CD4-positive, alpha-beta T cell (primary cell): Measurements from ENCODE around the gene DGLUCY. TPM values are rescaled to one million over a fixed set of nuclear protein-coding genes. Genes with fewer than 3 reads are reported as not detected.

Source experiments
- ATAC-seq: fragments of 200-7000 bp; cut with Tn5 transposase; one replicate; pipeline ENCODE4 v1.10.0; 2022; ENCODE audit warnings: mild to moderate bottlenecking; ENCODE audit not compliant: poor library complexity
- CTCF ChIA-PET: fragments of 350-600 bp; sonication (Branson Sonifier 250); formaldehyde crosslinking; loops from one replicate; lab custom pipeline; 2021; ENCODE audit warnings: antibody characterized with exemption, inconsistent platforms; lab: Charles Lee
- POLR2A ChIA-PET: fragments of 350-600 bp; sonication (Branson Sonifier 250); formaldehyde crosslinking; loops from one replicate; lab custom pipeline; 2021; ENCODE audit warnings: antibody characterized with exemption, inconsistent platforms; lab: Charles Lee
- DNase-seq, 14 experiments: peaks; one replicate each; pipeline ENCODE4 v3.0.0-alpha.2; 2013 to 2020; ENCODE audit warnings: mixed read lengths in 2 of 14
- H3K27ac ChIP-seq, 2 donors: one replicate each; pipeline versions ENCODE4 v1.5.1 to v1.7.0; 2013; ENCODE audit warnings: low read length in 2 of 2, low read depth in 1 of 2, mild to moderate bottlenecking in 1 of 2
- H3K27me3 ChIP-seq, 2 experiments: 1 replicate in 1 of 2; 2 replicates in 1 of 2; pipeline versions ENCODE4 v1.6.1 to v1.7.0; 2013; ENCODE audit warnings: low read length in 2 of 2, control low read depth in 1 of 2, mild to moderate bottlenecking in 1 of 2, moderate library complexity in 1 of 2; ENCODE audit not compliant: insufficient read depth in 2 of 2, control insufficient read depth in 1 of 2
- H3K36me3 ChIP-seq: one replicate; pipeline ENCODE4 v1.6.1; 2013; ENCODE audit warnings: low read length, control low read depth; ENCODE audit not compliant: insufficient read depth
- H3K4me1 ChIP-seq: one replicate; pipeline ENCODE4 v1.6.1; 2013; ENCODE audit warnings: low read length, control low read depth; ENCODE audit not compliant: insufficient read depth
- H3K4me3 ChIP-seq: one replicate; pipeline ENCODE4 v1.5.1; 2013; ENCODE audit warnings: mild to moderate bottlenecking, low read length, moderate library complexity
- H3K9me3 ChIP-seq, 2 experiments: 1 replicate in 1 of 2; 2 replicates in 1 of 2; pipeline versions ENCODE4 v1.6.1 to v1.7.0; 2013; ENCODE audit warnings: low read length in 2 of 2, mild to moderate bottlenecking in 2 of 2, control low read depth in 1 of 2, moderate library complexity in 1 of 2; ENCODE audit not compliant: control insufficient read depth in 1 of 2, insufficient read depth in 1 of 2
- H3K27ac Mint-ChIP-seq: one replicate; pipeline ENCODE4 v1.8.0; 2020; ENCODE audit warnings: mixed read lengths
- H3K27me3 Mint-ChIP-seq: one replicate; pipeline ENCODE4 v1.8.0; 2021; ENCODE audit warnings: mixed read lengths
- H3K36me3 Mint-ChIP-seq: one replicate; pipeline ENCODE4 v1.8.0; 2021; ENCODE audit warnings: low read depth, mixed read lengths
- H3K4me1 Mint-ChIP-seq: one replicate; pipeline ENCODE4 v1.8.0; 2021; ENCODE audit warnings: low read depth, mixed read lengths
- H3K4me3 Mint-ChIP-seq: one replicate; pipeline ENCODE4 v1.8.0; 2020; ENCODE audit warnings: mild to moderate bottlenecking, mixed read lengths
- H3K9me3 Mint-ChIP-seq: one replicate; pipeline ENCODE4 v1.8.0; 2020; ENCODE audit warnings: mixed read lengths
- intact Hi-C, 2 experiments: fragments of 100-400 bp; cut with DNase I in 1 of 2; cut with micrococcal nuclease in 1 of 2; formaldehyde crosslinking; loops; one replicate each; pipeline versions ENCODE4 v1.15.1 to v1.9.0; 2023 to 2025; cut with DNase I, micrococcal nuclease
- total RNA-seq, 174 experiments: library from RNA in 2 of 174; stranded (reverse) in 2 of 174; gene quantifications; one replicate each; pipeline ENCODE4 v1.2.3 and lab custom pipeline; 2021 to 2026
- TF ChIP-seq, protein P1 (sequence below): fragments of 200-600 bp; IDR thresholded peaks from one replicate; pipeline ENCODE4 v1.8.0; 2022; ENCODE audit warnings: antibody characterized with exemption, mild to moderate bottlenecking

Gene DGLUCY
- total RNA-seq, 2 experiments from 2014 or later, result 33.0 to 34.9 TPM

DNA sequence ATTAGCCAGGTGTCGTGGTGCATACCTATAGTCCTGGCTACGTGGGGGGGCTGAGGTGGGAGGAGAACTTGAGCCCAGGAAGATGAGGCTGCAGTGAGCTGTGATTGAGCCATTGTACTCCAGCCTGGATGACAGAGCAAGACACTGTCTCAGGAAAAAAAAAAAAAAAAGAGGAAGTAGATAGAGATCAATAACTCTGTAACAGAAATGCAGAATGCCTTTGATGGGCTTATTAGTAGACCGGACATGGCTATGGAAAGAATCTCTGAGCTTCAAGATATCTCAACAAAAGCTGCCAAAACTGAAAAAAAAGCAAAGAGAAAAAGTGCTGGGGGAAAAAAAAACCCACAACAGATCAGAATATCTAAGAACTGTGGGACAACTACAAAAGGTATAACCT, 93.1 kb downstream of the DGLUCY start:
- DNase-seq (no peak), ATAC-seq (no peak)
- H3K4me1 Mint-ChIP-seq, result peaks cover 17% of the 10 kb centered on the region
- H3K4me3 ChIP-seq, result no peak overlapping the region
- ChIA-PET CTCF (no interaction called here), POLR2A (interaction anchor here (0.8 kb wide), 1 partner anchor 29 kb away, joined by 3 read pairs; no protein-coding TSS in a partner anchor)
- H3K27me3 ChIP-seq, result no peaks in the 10 kb centered on the region
- no peak overlapping the region for H3K27ac Mint-ChIP-seq
- H3K36me3 ChIP-seq, result peaks cover 64% of the 10 kb centered on the region
- no peaks in the 10 kb centered on the region for H3K9me3 Mint-ChIP-seq
- H3K9me3 ChIP-seq, result no peaks in the 10 kb centered on the region
- peaks cover 91% of the 10 kb centered on the region for H3K36me3 Mint-ChIP-seq
- H3K27me3 Mint-ChIP-seq, result no peaks in the 10 kb centered on the region
- no peak overlapping the region for H3K27ac ChIP-seq
- H3K4me3 Mint-ChIP-seq, result no peak overlapping the region
- H3K4me1 ChIP-seq, result peaks cover 12% of the 10 kb centered on the region
- TF ChIP-seq, protein P1, sequence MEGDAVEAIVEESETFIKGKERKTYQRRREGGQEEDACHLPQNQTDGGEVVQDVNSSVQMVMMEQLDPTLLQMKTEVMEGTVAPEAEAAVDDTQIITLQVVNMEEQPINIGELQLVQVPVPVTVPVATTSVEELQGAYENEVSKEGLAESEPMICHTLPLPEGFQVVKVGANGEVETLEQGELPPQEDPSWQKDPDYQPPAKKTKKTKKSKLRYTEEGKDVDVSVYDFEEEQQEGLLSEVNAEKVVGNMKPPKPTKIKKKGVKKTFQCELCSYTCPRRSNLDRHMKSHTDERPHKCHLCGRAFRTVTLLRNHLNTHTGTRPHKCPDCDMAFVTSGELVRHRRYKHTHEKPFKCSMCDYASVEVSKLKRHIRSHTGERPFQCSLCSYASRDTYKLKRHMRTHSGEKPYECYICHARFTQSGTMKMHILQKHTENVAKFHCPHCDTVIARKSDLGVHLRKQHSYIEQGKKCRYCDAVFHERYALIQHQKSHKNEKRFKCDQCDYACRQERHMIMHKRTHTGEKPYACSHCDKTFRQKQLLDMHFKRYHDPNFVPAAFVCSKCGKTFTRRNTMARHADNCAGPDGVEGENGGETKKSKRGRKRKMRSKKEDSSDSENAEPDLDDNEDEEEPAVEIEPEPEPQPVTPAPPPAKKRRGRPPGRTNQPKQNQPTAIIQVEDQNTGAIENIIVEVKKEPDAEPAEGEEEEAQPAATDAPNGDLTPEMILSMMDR, result no peak
- intact Hi-C loops, result no loop called here

DNA sequence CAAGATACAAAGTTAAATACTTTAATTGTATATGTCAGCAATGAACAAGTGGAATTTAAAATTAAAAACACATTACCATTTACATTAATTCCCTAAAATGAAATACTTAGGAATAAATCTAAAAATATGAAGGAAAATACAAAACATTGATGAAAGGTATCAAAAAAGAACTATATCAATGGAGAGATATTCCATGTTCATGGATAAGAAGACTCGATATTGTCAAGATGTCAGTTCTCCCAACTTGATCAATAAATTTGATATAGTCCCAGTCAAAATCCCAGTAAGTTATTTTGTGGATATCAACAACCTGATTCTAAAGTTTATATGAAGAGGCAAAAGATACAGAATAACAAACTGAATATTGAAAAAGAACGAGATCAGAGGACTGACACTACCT, 97.1 kb downstream of the DGLUCY start:
- Mint-ChIP-seq H3K27me3 (no peaks in the 10 kb centered on the region), H3K4me1 (peaks cover 5% of the 10 kb centered on the region), H3K9me3 (no peaks in the 10 kb centered on the region), H3K4me3 (no peak overlapping the region), H3K27ac (no peak overlapping the region), H3K36me3 (peaks cover 80% of the 10 kb centered on the region)
- intact Hi-C loops, result no loop called here
- Histone ChIP-seq H3K4me3 (no peak overlapping the region), H3K36me3 (peaks cover 47% of the 10 kb centered on the region), H3K27me3 (no peaks in the 10 kb centered on the region), H3K27ac (no peak overlapping the region), H3K9me3 (no peaks in the 10 kb centered on the region), H3K4me1 (peaks cover 2% of the 10 kb centered on the region)
- TF ChIP-seq, protein P1, result no peak
- ATAC-seq (no peak), DNase-seq (no peak)
- ChIA-PET CTCF (no interaction called here), POLR2A (no interaction called here)

DNA sequence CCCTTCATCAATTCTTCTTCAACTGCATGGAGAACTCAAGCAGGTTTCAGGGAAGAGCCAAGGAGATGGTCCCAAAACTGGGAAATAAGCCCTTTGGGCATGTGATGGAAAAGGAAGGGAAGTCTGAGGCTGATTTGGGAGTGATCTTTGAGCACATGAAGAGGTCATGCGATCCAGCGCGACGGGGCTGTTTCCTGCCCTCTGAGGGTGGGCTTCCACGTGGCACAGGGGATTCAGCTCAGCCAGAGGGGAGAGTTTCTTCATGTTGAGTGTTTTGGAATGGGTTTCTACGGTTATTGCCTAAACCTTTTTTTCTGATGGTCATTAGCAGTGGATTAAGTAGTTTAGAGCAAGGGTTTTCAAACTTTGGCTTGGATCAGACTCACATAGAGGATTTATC, 100.4 kb downstream of the DGLUCY start:
- ChIA-PET POLR2A (interaction anchor here (1.2 kb wide), 1 partner anchor 29 kb away, joined by 3 read pairs; no protein-coding TSS in a partner anchor), CTCF (no interaction called here)
- no peaks in the 10 kb centered on the region for H3K4me1 Mint-ChIP-seq

More for the DNA sequence above, 100.4 kb downstream of the DGLUCY start:
- H3K27ac Mint-ChIP-seq, result no peak overlapping the region
- no peaks in the 10 kb centered on the region for H3K9me3 Mint-ChIP-seq
- no peaks in the 10 kb centered on the region for H3K27me3 ChIP-seq
- peaks cover 62% of the 10 kb centered on the region for H3K36me3 Mint-ChIP-seq
- H3K27me3 Mint-ChIP-seq, result no peaks in the 10 kb centered on the region
- peaks cover 2% of the 10 kb centered on the region for H3K4me1 ChIP-seq
- H3K27ac ChIP-seq, result no peak overlapping the region
- intact Hi-C loops, result no loop called here
- no peak overlapping the region for H3K4me3 Mint-ChIP-seq
- DNase-seq, result no peak
- peaks cover 40% of the 10 kb centered on the region for H3K36me3 ChIP-seq
- no peak for ATAC-seq
- H3K9me3 ChIP-seq, result no peaks in the 10 kb centered on the region
- no peak overlapping the region for H3K4me3 ChIP-seq
- TF ChIP-seq, protein P1, result no peak
